ENCODE results near the gene TSPAN14. TPM values are rescaled to one million over a fixed set of nuclear protein-coding genes. Genes with fewer than 3 reads are reported as not detected.
"Not testable (repeated sequence)": the region's sequence is repeated elsewhere in the genome, so short reads cannot be mapped to it uniquely, and the experiment has no call there.

Gene TSPAN14
- total RNA-seq, 1 experiment from 2014 or later: 92.5 TPM

DNA sequence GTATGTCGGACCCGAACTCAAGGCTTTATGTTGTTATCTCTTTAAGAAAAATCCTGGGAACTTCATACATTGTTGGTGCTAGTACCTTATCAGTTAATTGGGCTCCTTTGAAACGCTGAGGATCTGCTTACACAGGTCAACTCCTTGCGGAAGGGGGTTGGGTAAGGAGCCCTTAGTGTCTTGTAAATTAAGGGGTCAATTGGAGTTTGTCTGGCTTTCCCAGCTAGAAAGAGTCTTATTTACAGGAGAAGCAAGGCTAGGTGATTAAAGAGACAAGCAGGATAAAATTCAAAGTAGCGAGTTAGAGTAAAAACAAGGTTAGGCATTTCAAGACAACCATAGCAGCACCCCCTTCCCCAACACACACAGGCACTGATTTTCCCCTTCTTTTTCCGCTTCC lies 36.9 kb upstream of the TSPAN14 start:
- in situ Hi-C loops (cut with HindIII; ENCODE audit: low pct_unique_long_range_greater_than_20kb, low sequenced_read_pairs); DNase-seq (ENCODE audit: low read depth): not testable (repeated sequence)

DNA sequence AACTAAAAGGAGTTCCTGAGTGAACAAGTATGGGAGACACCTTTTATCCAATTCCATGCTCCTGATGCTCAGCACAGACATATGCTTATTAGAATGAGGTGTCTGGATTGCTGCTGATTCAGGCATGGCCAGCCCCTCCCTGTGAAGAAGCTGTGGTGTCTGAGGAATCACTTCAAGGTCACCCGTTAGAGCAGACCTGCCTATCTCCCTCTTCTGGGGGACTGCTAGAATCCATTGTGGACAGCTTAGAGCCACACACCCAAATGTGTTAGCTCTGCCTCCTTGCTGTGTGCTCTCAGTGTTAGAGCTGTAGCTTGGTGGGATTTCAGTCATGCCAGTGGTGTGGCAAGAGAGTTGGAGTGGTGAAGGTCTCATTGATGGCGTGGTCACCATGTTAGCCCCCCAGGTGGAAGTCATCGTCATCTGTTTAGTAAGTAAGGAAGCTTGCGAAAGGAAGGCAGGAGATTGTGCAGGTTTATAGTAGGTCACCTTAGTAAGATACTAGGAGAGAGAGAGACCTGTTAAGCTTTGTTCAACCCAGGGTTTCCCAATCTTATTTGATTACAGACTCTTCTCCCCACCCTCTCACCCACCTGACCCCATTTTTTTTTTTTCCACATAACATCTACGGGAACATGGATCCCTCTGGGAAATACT lies 32.9 kb upstream of the TSPAN14 start:
- in situ Hi-C loops (cut with HindIII; ENCODE audit: low pct_unique_long_range_greater_than_20kb, low sequenced_read_pairs): no loop called here

DNA sequence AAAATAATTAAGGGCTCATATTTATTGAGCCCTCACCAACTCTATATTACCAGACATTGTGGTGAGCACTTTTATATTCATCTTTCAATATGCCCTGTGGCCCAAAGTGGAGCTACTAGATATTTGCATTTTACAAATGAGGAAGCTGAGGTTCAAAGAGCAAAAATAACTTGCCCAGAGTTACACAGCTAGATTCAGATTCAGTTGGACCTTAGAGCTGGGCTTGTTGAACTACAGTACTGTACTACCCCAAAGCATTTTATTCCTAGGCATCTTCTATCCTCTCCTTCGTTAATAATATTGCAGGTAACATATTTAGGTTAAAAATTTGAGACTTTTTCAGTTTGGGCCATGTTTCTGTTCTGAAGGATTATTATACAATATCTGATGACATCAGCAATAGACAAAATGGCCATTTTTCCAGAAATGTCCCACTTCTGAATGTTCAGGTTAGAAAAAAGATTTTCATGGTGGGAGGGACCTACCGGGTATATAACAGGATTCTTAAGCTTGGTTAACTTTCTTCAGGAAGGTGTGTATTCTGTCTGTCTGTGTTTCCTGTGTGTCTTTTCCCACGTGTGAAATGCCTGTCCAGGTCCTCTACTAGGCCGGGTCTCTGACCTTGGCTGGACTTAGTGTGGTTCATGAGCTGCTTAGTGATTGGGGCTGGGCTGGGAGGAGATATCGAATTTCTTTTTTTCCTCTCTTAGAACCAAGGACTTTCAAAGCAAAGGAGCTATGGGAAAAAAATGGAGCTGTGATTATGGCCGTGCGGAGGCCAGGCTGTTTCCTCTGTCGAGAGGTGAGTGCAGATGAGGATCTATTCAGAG lies 32.2 kb upstream of the TSPAN14 start:
- no peak for DNase-seq (ENCODE audit: low read depth)
- in situ Hi-C loops (cut with HindIII; ENCODE audit: low pct_unique_long_range_greater_than_20kb, low sequenced_read_pairs): no loop called here

More for the DNA sequence above, 32.9 kb upstream of the TSPAN14 start:
- DNase-seq (ENCODE audit: low read depth): no peak

DNA sequence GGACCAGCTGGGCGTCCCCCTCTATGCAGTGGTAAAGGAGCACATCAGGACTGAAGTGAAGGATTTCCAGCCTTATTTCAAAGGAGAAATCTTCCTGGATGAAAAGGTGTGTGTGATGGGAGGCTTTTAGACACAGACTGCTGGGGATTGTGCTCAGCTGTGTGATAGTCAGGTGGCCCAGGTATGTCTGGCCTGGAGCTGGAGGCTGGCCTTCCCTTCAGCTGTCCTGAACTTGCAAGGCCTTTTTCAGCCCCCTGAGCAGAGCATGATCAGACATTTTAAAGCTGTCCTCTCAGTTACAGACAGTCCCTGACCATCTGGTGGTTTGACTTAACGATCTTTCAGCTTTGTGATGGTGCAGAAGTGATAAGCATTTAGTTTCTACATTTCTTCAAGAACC lies 28.2 kb upstream of the TSPAN14 start:
- DNase-seq (ENCODE audit: low read depth): no peak
- in situ Hi-C loops (cut with HindIII; ENCODE audit: low pct_unique_long_range_greater_than_20kb, low sequenced_read_pairs): no loop called here

DNA sequence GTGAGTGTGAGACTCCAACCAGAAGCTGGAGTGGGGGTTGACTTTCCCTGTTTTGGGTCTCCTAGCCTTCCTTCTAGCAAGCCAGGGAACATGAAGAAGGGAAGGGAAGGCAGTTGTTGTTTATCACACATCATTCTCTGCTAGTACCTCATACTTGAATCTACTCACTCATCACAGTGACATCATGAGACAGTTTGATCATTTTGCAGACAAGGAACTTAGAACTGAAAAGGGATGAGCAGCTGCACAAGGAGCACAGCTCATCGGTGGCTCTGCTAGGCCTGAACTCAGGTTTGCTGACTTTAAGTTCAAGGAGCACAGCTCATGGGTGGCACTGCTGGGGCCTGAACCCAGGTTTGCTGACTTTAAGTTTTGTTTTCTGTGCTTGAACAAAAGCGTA lies 26.6 kb upstream of the TSPAN14 start:
- no peak for DNase-seq (ENCODE audit: low read depth)
- in situ Hi-C loops (cut with HindIII; ENCODE audit: low pct_unique_long_range_greater_than_20kb, low sequenced_read_pairs): no loop called here

DNA sequence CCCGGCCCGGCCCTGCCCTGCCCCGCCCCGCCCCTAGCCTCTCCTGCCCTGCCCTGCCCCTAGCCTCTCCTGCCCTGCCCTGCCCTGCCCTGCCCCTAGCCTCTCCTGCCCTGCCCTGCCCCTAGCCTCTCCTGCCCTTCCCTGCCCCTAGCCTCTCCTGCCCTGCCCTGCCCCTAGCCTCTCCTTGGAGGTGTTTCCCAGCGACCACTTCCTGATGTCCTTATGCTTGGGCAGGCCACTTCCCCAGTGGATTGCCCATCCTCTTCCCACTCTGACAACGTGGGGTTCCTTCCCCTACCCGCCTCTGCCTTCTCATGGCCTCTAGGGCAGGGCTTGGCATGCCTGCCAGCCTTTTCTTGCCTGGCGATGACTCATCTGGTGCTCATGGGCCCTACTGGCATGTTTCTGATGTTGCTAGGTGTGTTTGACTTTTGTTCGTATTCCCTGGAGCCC lies 24.6 kb upstream of the TSPAN14 start:
- in situ Hi-C loops (cut with HindIII; ENCODE audit: low pct_unique_long_range_greater_than_20kb, low sequenced_read_pairs): no loop called here
- peak; percentile 75 for DNase-seq (ENCODE audit: low read depth)

DNA sequence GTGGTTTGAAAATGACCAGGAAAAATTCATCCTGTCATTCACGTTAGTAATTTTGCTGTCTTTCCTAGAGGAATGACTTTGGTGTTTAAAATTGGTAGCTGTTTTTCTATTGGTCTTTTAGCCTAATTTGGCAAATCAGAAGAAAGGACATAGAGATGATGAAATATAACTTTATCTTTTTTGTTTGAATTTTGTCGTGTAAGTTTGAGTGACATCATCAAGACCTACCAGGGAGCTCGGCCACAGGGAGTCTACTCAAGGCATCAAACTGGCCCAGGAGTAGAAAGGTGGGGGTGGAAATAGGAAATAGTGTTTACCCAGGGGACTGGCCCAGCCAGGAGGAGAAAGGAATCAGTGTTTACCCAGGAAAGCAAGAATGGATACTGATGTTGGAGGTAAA lies 21.0 kb upstream of the TSPAN14 start:
- in situ Hi-C loops (cut with HindIII; ENCODE audit: low pct_unique_long_range_greater_than_20kb, low sequenced_read_pairs): no loop called here
- DNase-seq (ENCODE audit: low read depth): no peak

DNA sequence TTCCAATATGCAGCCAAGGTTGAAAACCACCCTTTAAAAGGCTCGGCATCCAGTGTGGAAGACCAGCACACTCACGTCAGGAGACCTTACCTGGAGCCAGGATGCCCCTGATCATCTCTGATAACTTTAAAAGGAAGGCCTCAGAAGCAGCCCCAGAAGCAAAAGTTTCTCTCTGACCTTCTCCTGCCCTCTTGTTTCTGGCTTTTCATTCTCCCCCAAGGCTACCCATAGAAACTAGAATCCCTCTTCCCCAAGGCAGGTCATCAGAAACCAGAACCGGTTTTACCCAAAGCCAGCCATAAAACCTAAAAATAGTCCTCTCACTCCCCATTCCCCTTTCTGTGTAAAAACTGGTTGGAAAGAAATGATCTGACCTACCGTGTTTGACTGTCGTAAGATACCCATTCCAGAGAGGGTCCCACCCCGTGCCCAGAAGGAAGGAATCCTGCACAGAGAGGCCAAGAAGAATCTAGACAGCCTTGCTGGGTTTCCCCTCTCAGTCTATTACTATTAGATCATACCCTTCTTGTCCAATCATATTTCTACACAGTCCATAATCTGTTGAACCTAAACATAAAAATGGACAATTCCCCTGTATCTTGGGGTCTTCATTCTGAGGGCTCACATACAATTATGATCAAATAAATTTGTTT lies 17.5 kb upstream of the TSPAN14 start:
- no peak for DNase-seq (ENCODE audit: low read depth)
- in situ Hi-C loops (cut with HindIII; ENCODE audit: low pct_unique_long_range_greater_than_20kb, low sequenced_read_pairs): no loop called here

DNA sequence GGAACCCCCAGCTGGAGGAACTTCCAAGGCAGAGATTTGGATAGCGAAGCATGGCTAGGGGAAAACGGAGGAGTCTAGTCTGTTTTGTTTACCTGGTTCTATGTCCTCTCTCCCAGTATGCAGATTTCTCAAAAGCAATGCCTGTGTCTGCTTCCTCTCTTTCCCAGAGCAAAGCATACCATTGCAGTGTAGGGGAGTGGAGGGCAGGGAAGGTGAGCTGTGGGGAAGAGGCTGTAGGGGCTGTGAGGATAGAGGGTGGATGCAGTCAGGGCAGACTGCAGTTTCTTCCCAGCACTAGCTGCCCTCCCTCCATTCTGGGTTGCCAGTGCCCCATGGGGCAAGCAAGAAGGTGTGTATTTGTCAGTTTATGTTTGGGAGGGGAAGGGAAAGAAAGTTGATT lies 16.9 kb upstream of the TSPAN14 start:
- in situ Hi-C loops (cut with HindIII; ENCODE audit: low pct_unique_long_range_greater_than_20kb, low sequenced_read_pairs): no loop called here
- DNase-seq (ENCODE audit: low read depth): no peak

DNA sequence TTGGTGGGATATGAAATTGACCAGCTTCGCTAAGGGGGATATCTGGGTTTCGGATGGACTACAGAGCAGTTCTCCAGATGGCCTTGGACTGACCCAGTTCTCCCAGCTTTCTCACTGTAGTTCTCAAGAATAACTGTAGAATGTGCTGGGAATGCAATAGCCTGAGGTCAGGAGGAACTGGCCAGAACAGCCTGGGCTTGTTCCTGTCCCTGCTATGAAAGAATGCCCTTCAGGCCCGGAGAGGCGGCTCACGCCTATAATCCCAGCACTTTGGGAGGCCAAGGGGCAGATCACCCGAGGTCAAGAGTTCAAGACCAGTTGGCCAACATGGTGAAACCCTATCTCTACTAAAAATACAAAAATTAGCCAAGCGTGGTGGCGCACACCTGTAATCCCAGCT lies 12.3 kb upstream of the TSPAN14 start:
- in situ Hi-C loops (cut with HindIII; ENCODE audit: low pct_unique_long_range_greater_than_20kb, low sequenced_read_pairs): no loop called here
- no peak for DNase-seq (ENCODE audit: low read depth)

DNA sequence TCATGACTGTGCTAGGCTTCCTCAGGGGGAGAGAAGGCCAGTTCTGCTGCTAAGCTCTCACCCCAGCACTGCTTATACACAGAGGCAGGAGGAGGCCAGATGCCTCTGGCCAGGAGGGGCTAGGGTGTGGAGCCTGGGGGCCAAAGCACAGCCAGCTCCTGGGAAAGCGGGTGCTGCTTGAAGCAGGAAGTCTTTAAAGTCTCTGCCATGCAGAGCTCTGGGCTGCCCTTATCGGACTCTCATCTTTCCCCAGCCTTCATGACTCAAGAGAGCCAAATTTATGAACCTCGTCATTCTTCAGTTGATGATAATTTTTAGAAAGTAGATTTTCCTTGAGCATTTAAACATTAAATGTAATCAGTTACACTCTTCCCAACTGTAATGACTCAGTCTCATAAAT lies 11.2 kb upstream of the TSPAN14 start:
- DNase-seq (ENCODE audit: low read depth): no peak
- in situ Hi-C loops (cut with HindIII; ENCODE audit: low pct_unique_long_range_greater_than_20kb, low sequenced_read_pairs): no loop called here

DNA sequence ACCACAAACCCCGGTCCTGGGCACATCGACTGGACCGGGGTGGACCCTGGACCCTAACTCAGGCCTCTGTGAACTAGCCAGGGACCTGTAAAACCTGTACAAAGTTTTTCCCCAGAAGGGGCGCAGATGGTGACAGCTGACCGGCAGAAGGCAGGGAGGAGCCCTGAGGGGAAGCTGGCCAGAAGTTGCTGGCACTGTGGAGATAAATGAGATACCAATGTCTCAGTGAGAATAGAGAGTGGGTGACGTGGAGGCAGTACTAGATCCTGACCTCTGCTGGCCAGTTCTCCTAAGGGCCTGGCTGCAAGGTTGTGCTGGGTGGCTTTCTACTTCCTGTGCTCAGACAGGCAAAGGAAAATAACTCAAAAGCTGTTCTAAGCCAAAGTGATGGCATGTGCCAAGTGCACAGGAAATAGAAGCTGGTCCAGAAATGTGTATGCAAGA lies 10.6 kb upstream of the TSPAN14 start:
- no peak for DNase-seq (ENCODE audit: low read depth)
- in situ Hi-C loops (cut with HindIII; ENCODE audit: low pct_unique_long_range_greater_than_20kb, low sequenced_read_pairs): no loop called here

DNA sequence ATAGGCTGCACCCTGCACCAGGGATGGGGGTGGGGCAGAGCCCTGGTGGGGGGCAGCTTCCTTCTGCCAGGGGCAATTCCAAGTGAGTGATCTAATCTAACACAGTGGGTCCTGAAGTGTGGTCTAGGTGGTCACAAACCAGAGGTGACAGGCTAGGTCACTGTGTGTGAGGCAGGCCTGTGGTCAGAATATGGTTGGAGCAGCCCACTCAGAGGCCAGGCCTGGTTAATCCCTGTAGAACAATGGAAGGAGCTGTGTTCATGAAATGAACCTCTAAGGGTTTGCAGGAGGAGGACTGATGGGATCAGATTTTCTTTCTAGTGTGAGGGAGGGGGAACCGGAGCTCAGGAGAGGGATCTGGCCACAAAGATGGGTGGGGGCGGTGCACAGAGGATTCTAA lies 10.0 kb upstream of the TSPAN14 start:
- DNase-seq (ENCODE audit: low read depth): no peak
- in situ Hi-C loops (cut with HindIII; ENCODE audit: low pct_unique_long_range_greater_than_20kb, low sequenced_read_pairs): no loop called here

DNA sequence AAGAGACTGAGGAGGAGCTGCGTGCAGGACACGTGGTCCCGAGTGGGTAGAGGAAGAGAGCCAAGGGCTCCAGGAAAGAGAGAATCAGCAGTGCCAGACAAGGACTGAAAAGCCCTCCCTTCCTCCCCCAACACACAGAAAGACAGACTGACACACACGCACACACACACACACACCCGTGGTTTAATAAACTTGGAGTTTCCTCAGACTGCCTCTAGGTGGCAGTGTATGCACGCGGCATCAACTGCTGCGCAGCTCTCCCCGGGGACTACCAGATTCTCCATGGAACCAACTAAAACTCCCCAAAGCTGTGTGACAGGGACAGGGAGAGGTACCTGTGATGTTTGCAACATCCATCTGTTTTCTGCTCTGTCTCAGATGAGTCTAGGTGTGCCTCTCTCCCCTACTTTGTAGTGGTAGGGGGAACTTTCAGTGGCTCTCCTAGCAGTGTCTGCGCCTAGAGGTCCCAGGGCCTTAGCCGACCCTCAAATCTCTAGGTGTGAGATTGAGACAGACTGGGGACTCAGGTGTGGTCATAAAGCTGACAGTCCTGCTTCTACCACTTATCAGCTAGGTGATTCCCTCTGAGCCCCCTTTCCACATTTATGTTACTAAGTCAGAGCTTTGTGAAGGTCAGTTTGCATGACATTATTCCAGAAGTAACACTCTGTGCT lies 9.3 kb upstream of the TSPAN14 start:
- peak; percentile 76 for DNase-seq (ENCODE audit: low read depth)
- in situ Hi-C loops (cut with HindIII; ENCODE audit: low pct_unique_long_range_greater_than_20kb, low sequenced_read_pairs): no loop called here

DNA sequence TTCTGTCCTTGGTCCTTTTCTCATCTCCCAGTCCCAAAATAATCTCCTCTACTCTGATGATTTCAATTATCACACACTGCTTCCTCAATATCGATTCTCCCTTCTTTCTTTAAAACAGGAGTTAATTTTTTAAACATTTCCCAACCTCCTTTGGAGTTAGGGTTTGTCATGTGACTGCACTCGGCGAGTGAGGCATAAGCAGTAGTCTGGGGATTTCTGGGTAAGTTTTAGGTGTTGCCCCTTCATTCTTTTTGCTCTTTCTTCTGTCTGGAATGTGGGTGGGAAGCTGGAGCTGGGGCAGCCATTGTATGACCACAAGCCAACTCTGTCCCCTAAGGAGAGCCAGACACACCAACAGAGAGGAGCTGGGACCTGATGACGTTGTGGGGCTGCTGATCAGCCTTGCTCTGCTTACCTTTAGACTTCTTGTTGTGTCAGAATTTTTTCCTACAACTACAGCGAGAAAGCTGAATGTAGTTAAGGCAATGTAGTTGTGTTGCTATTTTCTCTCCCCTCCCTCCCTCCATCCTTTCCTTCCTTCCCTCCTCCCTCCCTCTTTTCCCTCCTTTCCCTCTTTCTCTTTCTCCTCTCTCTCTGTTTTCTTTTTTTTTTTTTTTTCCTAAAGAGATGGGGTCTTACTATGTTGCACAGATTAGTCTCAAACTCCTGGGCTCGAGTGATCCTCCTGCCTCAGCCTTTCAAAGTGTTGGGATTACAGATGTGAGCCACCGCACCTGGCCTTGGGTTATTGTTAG lies 6.5 kb upstream of the TSPAN14 start:
- in situ Hi-C loops (cut with HindIII; ENCODE audit: low pct_unique_long_range_greater_than_20kb, low sequenced_read_pairs): no loop called here
- no peak for DNase-seq (ENCODE audit: low read depth)

DNA sequence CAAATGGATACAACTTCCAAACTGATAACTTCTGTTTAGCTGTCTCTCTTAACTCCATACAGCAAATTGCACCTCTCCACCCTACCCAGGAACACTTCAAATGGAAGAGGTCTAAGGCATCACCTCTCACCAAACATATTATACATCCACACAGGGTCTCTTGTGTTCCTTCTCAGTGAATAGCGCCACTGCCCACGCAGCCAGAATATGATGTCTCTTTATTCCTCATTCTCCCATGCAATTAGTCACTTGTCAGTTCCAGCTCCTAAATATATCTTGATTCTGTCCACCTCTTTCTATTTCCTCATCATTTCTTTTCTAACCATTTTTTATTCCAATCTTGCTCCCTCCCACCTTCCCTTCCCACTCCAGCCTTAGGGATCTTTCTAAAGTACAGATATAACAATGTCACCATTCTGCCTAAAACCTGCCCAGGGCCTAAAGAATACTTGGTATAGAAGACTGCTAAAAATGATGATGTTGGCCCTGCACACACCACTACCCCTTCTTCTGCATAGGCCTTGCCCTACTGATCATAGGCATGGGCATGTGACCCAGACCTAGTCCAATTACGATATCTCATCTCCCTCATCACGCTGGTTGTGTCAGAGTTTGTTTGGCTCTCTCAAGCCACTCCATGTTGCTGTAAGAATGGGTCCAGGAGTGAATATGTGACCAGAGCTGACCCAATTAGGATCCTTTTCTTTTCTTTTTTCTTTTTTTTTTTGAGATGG lies 5.7 kb upstream of the TSPAN14 start:
- no peak for DNase-seq (ENCODE audit: low read depth)
- in situ Hi-C loops (cut with HindIII; ENCODE audit: low pct_unique_long_range_greater_than_20kb, low sequenced_read_pairs): no loop called here

DNA sequence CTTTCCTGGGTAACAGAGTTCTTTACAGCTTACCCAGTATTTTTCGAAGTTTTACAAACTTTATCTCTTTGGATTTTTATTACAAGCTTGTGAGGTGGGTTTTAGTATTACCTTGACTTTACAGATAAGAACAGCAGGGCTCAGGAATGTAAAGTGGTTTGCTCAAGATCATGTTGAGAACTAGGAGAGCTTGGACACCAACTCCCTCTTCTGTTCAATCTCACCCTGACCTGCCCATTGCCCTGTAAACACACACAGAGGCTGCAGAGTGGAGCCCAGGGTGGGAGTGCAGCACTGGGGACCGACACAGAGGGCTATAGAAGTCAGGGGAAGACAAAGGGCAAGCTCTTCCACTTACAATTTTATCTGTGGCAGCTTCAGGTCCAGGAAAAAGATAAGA lies 4.6 kb upstream of the TSPAN14 start:
- DNase-seq (ENCODE audit: low read depth): no peak
- in situ Hi-C loops (cut with HindIII; ENCODE audit: low pct_unique_long_range_greater_than_20kb, low sequenced_read_pairs): no loop called here
